HepG2 (cell line): ENCODE results near the gene RPEL1. TPM values are rescaled to one million over a fixed set of nuclear protein-coding genes. Genes with fewer than 3 reads are reported as not detected.

ENCODE experiments used
- FOSL1 ChIP-seq: sonication (generic); formaldehyde crosslinking; IDR thresholded peaks from 2 replicates; pipeline ENCODE4 v1.9.0; 2021; ENCODE audit warnings: missing genetic modification reagents, borderline replicate concordance
- GTF2F1 ChIP-seq: fragments of 150-350 bp; IDR thresholded peaks from 2 replicates; pipeline ENCODE4 v1.6.1; 2014; ENCODE audit warnings: low read length
- HNRNPLL ChIP-seq: fragments of 200-400 bp; formaldehyde crosslinking; IDR thresholded peaks from 2 replicates; pipeline ENCODE4 v1.6.1; 2017; ENCODE audit warnings: mild to moderate bottlenecking, low read depth, low read length; ENCODE audit not compliant: poor library complexity, severe bottlenecking
- JARID2 ChIP-seq: sonication (generic); formaldehyde crosslinking; IDR thresholded peaks from 2 replicates; pipeline ENCODE4 v1.8.1; 2023; ENCODE audit warnings: missing genetic modification reagents, inconsistent platforms; ENCODE audit not compliant: insufficient replicate concordance
- MTA3 ChIP-seq: sonication (generic); formaldehyde crosslinking; IDR thresholded peaks from 2 replicates; pipeline ENCODE4 v1.4.0; 2020; ENCODE audit warnings: missing genetic modification reagents
- NFE2L1 ChIP-seq: sonication (generic); formaldehyde crosslinking; IDR thresholded peaks from 2 replicates; pipeline ENCODE4 v1.4.0; 2020; ENCODE audit warnings: missing genetic modification reagents, mild to moderate bottlenecking, borderline replicate concordance
- RXRB ChIP-seq: IDR thresholded peaks from 2 replicates; pipeline ENCODE4 v1.6.1; 2016; ENCODE audit warnings: borderline replicate concordance, missing genetic modification reagents, missing compliant biosample characterization
- SKI ChIP-seq: fragments of 450-650 bp; IDR thresholded peaks from one replicate; pipeline ENCODE4 v1.6.1; 2018; ENCODE audit warnings: mild to moderate bottlenecking; ENCODE audit not compliant: partially characterized antibody
- ZNF121 ChIP-seq: sonication (generic); formaldehyde crosslinking; IDR thresholded peaks from 2 replicates; pipeline ENCODE4 v1.5.0; 2020; ENCODE audit warnings: mild to moderate bottlenecking, missing genetic modification reagents
- ZNF496 ChIP-seq: sonication (generic); formaldehyde crosslinking; IDR thresholded peaks from 2 replicates; pipeline ENCODE4 v1.8.1; 2023; ENCODE audit warnings: mild to moderate bottlenecking, moderate library complexity, missing genetic modification reagents; ENCODE audit not compliant: insufficient replicate concordance
- polyA plus RNA-seq, 8 experiments: library from polyadenylated mRNA; depleted of rRNA in 3 of 8; stranded (reverse) in 7 of 8; unstranded in 1 of 8; fragments of >200 nt; fragmentation: Illumina TruSeq in 4 of 8; extraction: Trizol in 4 of 8; gene quantifications; 2 replicates each; pipeline versions ENCODE4 v1.2.1 to v1.2.3, GENCODE V29; 2011 to 2016; ENCODE audit warnings: low read depth in 4 of 8, missing spikeins in 1 of 8, mixed read lengths in 1 of 8; ENCODE audit not compliant: insufficient read depth in 1 of 8
- total RNA-seq, 5 experiments: library from RNA; depleted of rRNA; stranded (reverse); fragments of >200 nt; fragmentation: Illumina TruSeq; extraction: Trizol; gene quantifications; 2 replicates each; pipeline ENCODE4 v1.2.3, GENCODE V29; 2016; ENCODE audit warnings: low read depth in 1 of 5
- TF ChIP-seq, protein P1 (sequence below): sonication (generic); formaldehyde crosslinking; IDR thresholded peaks from 2 replicates; pipeline ENCODE4 v1.5.0; 2020; ENCODE audit warnings: missing genetic modification reagents, mild to moderate bottlenecking, borderline replicate concordance
- TF ChIP-seq, protein P2 (sequence below): IDR thresholded peaks from 2 replicates; pipeline ENCODE4 v1.6.1; 2012; ENCODE audit warnings: low read depth, low read length, improper control_type of control experiment
- TF ChIP-seq, protein P3 (sequence below): sonication (generic); formaldehyde crosslinking; IDR thresholded peaks from 2 replicates; pipeline ENCODE4 v1.4.0; 2020; ENCODE audit warnings: low read depth, missing genetic modification reagents
- TF ChIP-seq, protein P4 (sequence below): sonication (generic); formaldehyde crosslinking; conservative IDR thresholded peaks from 2 replicates; pipeline ENCODE4 v1.8.1; 2023; ENCODE audit warnings: missing genetic modification reagents
- TF ChIP-seq, protein P5 (sequence below): IDR thresholded peaks from 2 replicates; pipeline ENCODE4 v1.6.1; 2012; ENCODE audit warnings: inconsistent platforms

The RPEL1 gene
- total and polyA plus RNA-seq, 2 of the 13 experiments (the other 11 are each of a cell fraction or from before 2014, with no cell fraction given), result 0.04 to 0.07 TPM

DNA sequence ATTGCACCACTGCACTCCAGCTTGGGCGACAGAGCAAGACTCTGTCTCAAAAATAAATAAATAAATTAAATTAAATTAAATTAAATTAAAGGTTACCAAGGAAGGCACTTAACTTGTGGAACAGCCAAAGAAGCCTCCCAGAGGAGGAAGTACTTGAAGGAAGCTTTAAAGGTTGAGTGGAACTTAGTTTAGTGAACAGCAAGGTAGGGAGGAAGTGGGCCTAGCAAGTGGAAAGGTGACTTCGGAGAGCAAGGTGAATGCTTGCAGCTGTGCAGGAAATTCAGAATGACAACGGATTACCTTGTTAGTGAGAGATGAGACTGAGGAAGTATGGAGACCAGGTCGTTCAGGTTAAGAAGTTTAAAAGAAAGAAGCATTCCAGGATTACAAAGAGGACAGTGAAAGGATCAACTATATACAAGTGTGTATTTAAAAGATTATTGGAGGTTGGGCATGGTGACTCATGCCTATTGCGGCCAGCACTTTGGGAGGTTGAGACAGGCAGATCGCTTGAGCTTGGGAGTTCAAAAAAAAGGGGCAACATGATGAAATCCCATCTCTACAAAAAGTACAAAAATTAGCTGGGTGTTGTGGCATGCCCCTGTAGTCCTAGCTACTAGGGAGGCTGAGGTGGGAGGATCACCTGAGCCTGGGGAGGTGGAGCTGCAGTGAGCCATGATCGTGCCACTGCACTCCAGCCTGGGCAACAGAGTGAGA, 12.8 kb upstream of the RPEL1 start (continued):
- TF ChIP-seq, protein P1, sequence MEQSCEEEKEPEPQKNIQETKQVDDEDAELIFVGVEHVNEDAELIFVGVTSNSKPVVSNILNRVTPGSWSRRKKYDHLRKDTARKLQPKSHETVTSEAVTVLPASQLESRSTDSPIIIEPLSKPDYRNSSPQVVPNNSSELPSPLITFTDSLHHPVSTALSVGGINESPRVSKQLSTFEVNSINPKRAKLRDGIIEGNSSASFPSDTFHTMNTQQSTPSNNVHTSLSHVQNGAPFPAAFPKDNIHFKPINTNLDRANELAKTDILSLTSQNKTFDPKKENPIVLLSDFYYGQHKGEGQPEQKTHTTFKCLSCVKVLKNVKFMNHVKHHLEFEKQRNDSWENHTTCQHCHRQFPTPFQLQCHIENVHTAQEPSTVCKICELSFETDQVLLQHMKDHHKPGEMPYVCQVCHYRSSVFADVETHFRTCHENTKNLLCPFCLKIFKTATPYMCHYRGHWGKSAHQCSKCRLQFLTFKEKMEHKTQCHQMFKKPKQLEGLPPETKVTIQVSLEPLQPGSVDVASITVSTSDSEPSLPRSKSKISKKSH (CRISPR knock-in tag), result no peak
- no peak for TF ChIP-seq ZNF496
- no peak for TF ChIP-seq HNRNPLL
- TF ChIP-seq ZNF121 (CRISPR knock-in tag), result peak; percentile 97
- TF ChIP-seq, protein P2, sequence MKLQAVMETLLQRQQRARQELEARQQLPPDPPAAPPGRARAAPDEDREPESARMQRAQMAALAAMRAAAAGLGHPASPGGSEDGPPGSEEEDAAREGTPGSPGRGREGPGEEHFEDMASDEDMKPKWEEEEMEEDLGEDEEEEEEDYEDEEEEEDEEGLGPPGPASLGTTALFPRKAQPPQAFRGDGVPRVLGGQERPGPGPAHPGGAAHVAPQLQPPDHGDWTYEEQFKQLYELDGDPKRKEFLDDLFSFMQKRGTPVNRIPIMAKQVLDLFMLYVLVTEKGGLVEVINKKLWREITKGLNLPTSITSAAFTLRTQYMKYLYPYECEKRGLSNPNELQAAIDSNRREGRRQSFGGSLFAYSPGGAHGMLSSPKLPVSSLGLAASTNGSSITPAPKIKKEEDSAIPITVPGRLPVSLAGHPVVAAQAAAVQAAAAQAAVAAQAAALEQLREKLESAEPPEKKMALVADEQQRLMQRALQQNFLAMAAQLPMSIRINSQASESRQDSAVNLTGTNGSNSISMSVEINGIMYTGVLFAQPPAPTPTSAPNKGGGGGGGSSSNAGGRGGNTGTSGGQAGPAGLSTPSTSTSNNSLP, result no peak
- TF ChIP-seq JARID2, result no peak
- TF ChIP-seq, protein P3, sequence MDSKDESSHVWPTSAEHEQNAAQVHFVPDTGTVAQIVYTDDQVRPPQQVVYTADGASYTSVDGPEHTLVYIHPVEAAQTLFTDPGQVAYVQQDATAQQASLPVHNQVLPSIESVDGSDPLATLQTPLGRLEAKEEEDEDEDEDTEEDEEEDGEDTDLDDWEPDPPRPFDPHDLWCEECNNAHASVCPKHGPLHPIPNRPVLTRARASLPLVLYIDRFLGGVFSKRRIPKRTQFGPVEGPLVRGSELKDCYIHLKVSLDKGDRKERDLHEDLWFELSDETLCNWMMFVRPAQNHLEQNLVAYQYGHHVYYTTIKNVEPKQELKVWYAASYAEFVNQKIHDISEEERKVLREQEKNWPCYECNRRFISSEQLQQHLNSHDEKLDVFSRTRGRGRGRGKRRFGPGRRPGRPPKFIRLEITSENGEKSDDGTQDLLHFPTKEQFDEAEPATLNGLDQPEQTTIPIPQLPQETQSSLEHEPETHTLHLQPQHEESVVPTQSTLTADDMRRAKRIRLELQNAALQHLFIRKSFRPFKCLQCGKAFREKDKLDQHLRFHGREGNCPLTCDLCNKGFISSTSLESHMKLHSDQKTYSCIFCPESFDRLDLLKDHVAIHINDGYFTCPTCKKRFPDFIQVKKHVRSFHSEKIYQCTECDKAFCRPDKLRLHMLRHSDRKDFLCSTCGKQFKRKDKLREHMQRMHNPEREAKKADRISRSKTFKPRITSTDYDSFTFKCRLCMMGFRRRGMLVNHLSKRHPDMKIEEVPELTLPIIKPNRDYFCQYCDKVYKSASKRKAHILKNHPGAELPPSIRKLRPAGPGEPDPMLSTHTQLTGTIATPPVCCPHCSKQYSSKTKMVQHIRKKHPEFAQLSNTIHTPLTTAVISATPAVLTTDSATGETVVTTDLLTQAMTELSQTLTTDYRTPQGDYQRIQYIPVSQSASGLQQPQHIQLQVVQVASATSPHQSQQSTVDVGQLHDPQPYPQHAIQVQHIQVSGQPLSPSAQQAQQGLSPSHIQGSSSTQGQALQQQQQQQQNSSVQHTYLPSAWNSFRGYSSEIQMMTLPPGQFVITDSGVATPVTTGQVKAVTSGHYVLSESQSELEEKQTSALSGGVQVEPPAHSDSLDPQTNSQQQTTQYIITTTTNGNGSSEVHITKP, result no peak
- TF ChIP-seq FOSL1, result peak; percentile 89
- no peak for TF ChIP-seq GTF2F1
- TF ChIP-seq SKI, result no peak
- TF ChIP-seq, protein P4, sequence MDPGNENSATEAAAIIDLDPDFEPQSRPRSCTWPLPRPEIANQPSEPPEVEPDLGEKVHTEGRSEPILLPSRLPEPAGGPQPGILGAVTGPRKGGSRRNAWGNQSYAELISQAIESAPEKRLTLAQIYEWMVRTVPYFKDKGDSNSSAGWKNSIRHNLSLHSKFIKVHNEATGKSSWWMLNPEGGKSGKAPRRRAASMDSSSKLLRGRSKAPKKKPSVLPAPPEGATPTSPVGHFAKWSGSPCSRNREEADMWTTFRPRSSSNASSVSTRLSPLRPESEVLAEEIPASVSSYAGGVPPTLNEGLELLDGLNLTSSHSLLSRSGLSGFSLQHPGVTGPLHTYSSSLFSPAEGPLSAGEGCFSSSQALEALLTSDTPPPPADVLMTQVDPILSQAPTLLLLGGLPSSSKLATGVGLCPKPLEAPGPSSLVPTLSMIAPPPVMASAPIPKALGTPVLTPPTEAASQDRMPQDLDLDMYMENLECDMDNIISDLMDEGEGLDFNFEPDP (CRISPR knock-in tag), result no peak
- no peak for TF ChIP-seq MTA3 (CRISPR knock-in tag)
- TF ChIP-seq, protein P5, sequence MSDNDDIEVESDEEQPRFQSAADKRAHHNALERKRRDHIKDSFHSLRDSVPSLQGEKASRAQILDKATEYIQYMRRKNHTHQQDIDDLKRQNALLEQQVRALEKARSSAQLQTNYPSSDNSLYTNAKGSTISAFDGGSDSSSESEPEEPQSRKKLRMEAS, result no peak
- TF ChIP-seq RXRB (CRISPR knock-in tag), result 0 out of 2 replicates have a peak, but pooled peaks have one; percentile 22
- no peak for TF ChIP-seq NFE2L1 (CRISPR knock-in tag)
